SH-SY5Y (cell line): ENCODE measurements around the gene HCN2.

Source experiments
- GATA2 ChIP-seq: IDR thresholded peaks from 2 replicates; pipeline ENCODE4 v1.6.1; 2011; ENCODE audit warnings: mild to moderate bottlenecking, low read depth, low read length
- GATA3 ChIP-seq: IDR thresholded peaks from 2 replicates; pipeline ENCODE4 v1.6.1; 2011; ENCODE audit warnings: low read depth, mild to moderate bottlenecking, low read length, moderate library complexity

HCN2 gene

GRCh38 chr19:576768-577438, 12.8 kb upstream of the HCN2 start:
- TF ChIP-seq GATA3 (no peak), GATA2 (no peak)

- TF ChIP-seq GATA3 (no peak), GATA2 (no peak)
Observed at GRCh38 chr19:577439-578392, 12.0 kb upstream of the HCN2 start.

- TF ChIP-seq GATA3, result no peak
Observed at GRCh38 chr19:579111-579841, 10.4 kb upstream of the HCN2 start.

GRCh38 chr19:579842-580155, 9.9 kb upstream of the HCN2 start:
- TF ChIP-seq GATA3 (no peak), GATA2 (no peak)

GRCh38 chr19:580274-580835, 9.3 kb upstream of the HCN2 start:
- TF ChIP-seq GATA3, result no peak
- TF ChIP-seq GATA2, result no peak

GRCh38 chr19:581399-582111, 8.1 kb upstream of the HCN2 start:
- TF ChIP-seq GATA2, result no peak
- TF ChIP-seq GATA3, result no peak

- TF ChIP-seq GATA3 (no peak), GATA2 (no peak)
Observed at GRCh38 chr19:582497-583197, 7.0 kb upstream of the HCN2 start.

GRCh38 chr19:583198-583967, 6.3 kb upstream of the HCN2 start:
- no peak for TF ChIP-seq GATA2
- TF ChIP-seq GATA3, result no peak

- TF ChIP-seq GATA2, result no peak
- no peak for TF ChIP-seq GATA3
Observed at GRCh38 chr19:583968-584239, 5.8 kb upstream of the HCN2 start.

- TF ChIP-seq GATA2 (no peak), GATA3 (no peak)
Observed at GRCh38 chr19:584240-585001, 5.3 kb upstream of the HCN2 start.

GRCh38 chr19:585551-586110, 4.0 kb upstream of the HCN2 start:
- TF ChIP-seq GATA2 (no peak), GATA3 (no peak)
